ENCODE data around the gene RGSL1. TPM values are rescaled to one million over a fixed set of nuclear protein-coding genes. Genes with fewer than 3 reads are reported as not detected.

Gene RGSL1
- total and polyA plus RNA-seq, 8 donors: not detected

- peaks cover 0 to 13% (median 0%) of the 10 kb centered on the region in 3 donors for H3K4me1 ChIP-seq
- intact Hi-C loops (cut with DNase I): loop anchor here in 1 of 3 donors (5.0 kb wide), 1 partner anchor 187 kb away; the partner anchor contains the start of gene NPL
- H3K27ac ChIP-seq: no peak overlapping the region
- WGBS, 2 donors: 86 to 91% methylated on average over 17 of the region's 17 CpGs
- DNase-seq (peak in 1 of 6 donors; percentile 52), ATAC-seq (no peak), FAIRE-seq (no peak)
- H3K27me3 ChIP-seq: no peaks in the 10 kb centered on the region
- TF ChIP-seq, protein P1, sequence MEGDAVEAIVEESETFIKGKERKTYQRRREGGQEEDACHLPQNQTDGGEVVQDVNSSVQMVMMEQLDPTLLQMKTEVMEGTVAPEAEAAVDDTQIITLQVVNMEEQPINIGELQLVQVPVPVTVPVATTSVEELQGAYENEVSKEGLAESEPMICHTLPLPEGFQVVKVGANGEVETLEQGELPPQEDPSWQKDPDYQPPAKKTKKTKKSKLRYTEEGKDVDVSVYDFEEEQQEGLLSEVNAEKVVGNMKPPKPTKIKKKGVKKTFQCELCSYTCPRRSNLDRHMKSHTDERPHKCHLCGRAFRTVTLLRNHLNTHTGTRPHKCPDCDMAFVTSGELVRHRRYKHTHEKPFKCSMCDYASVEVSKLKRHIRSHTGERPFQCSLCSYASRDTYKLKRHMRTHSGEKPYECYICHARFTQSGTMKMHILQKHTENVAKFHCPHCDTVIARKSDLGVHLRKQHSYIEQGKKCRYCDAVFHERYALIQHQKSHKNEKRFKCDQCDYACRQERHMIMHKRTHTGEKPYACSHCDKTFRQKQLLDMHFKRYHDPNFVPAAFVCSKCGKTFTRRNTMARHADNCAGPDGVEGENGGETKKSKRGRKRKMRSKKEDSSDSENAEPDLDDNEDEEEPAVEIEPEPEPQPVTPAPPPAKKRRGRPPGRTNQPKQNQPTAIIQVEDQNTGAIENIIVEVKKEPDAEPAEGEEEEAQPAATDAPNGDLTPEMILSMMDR (IDR thresholded peaks at IDR 0.05): no peak
- no peak overlapping the region for H3K4me3 ChIP-seq
- no peaks in the 10 kb centered on the region for H3K9me3 ChIP-seq
- H3K36me3 ChIP-seq: no peaks in the 10 kb centered on the region
Observed at GRCh38 chr1:182600036-182600713, 150.2 kb downstream of the RGSL1 start.

DNA sequence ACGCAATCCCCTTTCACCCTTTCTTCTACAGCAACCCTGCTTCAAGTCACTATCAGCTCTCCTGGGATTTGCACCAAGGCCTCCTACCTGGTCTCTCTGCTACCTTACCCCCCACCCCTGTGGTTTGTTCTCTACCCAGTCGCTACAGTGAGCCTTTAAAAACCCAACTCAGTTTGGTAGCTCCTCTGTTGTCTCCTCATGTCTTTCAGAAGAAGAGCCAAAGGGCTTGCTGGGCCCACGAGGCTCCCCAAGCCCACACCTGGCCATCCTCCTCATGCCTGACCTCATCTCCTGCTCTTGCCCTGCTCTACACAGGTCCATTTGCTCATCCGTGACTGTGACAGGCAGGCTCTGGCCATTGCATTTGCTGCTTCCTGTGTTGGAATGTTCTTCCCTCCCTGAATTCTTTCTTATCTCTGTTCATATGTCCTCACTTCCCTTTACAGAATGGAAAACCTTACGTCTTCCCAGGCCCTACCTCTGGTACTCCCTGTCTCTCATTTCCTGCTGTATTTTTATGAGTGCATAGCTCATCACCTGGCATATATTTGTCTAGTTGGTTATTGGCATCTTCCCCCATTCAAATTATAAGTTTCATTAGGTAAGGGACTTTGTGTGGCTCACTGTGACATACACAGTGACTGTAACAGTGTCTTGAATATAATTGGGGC is 150.9 kb downstream of the RGSL1 start:
- no peaks in the 10 kb centered on the region for H3K9me3 ChIP-seq
- H3K4me3 ChIP-seq: peak overlapping the region in 1 of 4 donors; percentile 14
- DNase-seq: no peak
- no peak for ATAC-seq
- intact Hi-C loops (cut with DNase I): loop anchor here in 1 of 3 donors (5.0 kb wide), 1 partner anchor 186 kb away; the partner anchor contains the start of gene NPL
- peaks cover 0 to 13% (median 0%) of the 10 kb centered on the region in 3 donors for H3K4me1 ChIP-seq
- WGBS, 2 donors: 63 to 74% methylated on average over 5 of the region's 5 CpGs
- H3K36me3 ChIP-seq: no peaks in the 10 kb centered on the region
- H3K27me3 ChIP-seq: no peaks in the 10 kb centered on the region
- TF ChIP-seq, protein P1 (IDR thresholded peaks at IDR 0.05): no peak
- FAIRE-seq: no peak
- H3K27ac ChIP-seq: no peak overlapping the region

GRCh38 chr1:182601416-182601786 is 151.5 kb downstream of the RGSL1 start:
- peak; percentile 22 to 58 (median 50) for ATAC-seq
- peak in 5 of 6 donors; percentile 58 to 77 (median 70) for DNase-seq
- no peak for FAIRE-seq
- 14 to 17% methylated on average over 6 of the region's 6 CpGs for WGBS, 2 donors
- H3K27ac ChIP-seq: peak overlapping the region in 1 of 4 donors; percentile 12
- TF ChIP-seq, protein P1 (IDR thresholded peaks at IDR 0.05): peak; percentile 81 to 90 (median 88)
- H3K36me3 ChIP-seq: no peaks in the 10 kb centered on the region
- peak overlapping the region in 1 of 4 donors; percentile 14 for H3K4me3 ChIP-seq
- peaks cover 0 to 13% (median 0%) of the 10 kb centered on the region in 3 donors for H3K4me1 ChIP-seq
- intact Hi-C loops (cut with DNase I): loop anchor here in 1 of 3 donors (5.0 kb wide), 1 partner anchor 186 kb away; the partner anchor contains the start of gene NPL
- H3K27me3 ChIP-seq: no peaks in the 10 kb centered on the region
- H3K9me3 ChIP-seq: no peaks in the 10 kb centered on the region

- H3K4me3 ChIP-seq: peak overlapping the region in 1 of 4 donors; percentile 14
- TF ChIP-seq, protein P1 (IDR thresholded peaks at IDR 0.05): no peak
- ATAC-seq: no peak
- no peaks in the 10 kb centered on the region for H3K9me3 ChIP-seq
- intact Hi-C loops (cut with DNase I): loop anchor here in 1 of 3 donors (5.0 kb wide), 1 partner anchor 185 kb away; the partner anchor contains the start of gene NPL
- 48 to 50% methylated on average over 4 of the region's 4 CpGs for WGBS, 2 donors
- FAIRE-seq: no peak
- DNase-seq: no peak
- H3K36me3 ChIP-seq: no peaks in the 10 kb centered on the region
- H3K27ac ChIP-seq: peak overlapping the region in 1 of 4 donors; percentile 12
- H3K27me3 ChIP-seq: no peaks in the 10 kb centered on the region
- peaks cover 0 to 13% (median 0%) of the 10 kb centered on the region in 3 donors for H3K4me1 ChIP-seq
Observed at GRCh38 chr1:182601913-182602312, 152.0 kb downstream of the RGSL1 start.
